H1 (cell line): ENCODE results near the gene GAP43. TPM values are rescaled to one million over a fixed set of nuclear protein-coding genes. Genes with fewer than 3 reads are reported as not detected.

Experiments
- CTCF ChIA-PET: fragments of 300-600 bp; sonication (Branson Sonifier 250); formaldehyde crosslinking; loops from one replicate; lab custom pipeline; 2021; ENCODE audit not compliant: partially characterized antibody; lab: Charles Lee
- POLR2A ChIA-PET: fragments of 300-600 bp; sonication (Branson Sonifier 250); formaldehyde crosslinking; loops from one replicate; lab custom pipeline; 2021; ENCODE audit warnings: inconsistent platforms; ENCODE audit not compliant: partially characterized antibody; lab: Charles Lee
- DNase-seq, 2 experiments: peaks; one replicate each; pipeline versions ENCODE4 v3.0.0 to v3.0.0-alpha.2; 2010 to 2022; ENCODE audit warnings: low spot score in 2 of 2, low read depth in 1 of 2, mixed read lengths in 1 of 2
- FAIRE-seq: peaks from 2 replicates; lab custom pipeline; 2011; peaks lifted over from hg19 to GRCh38; lab: Jason Lieb, UNC
- H2AFZ ChIP-seq: 2 replicates; pipeline ENCODE4 v1.8.1; 2012; ENCODE audit warnings: low read length, inconsistent platforms
- H2AK5ac ChIP-seq: 2 replicates; pipeline ENCODE4 v1.6.1; 2013; ENCODE audit warnings: low read depth, low read length
- H2BK120ac ChIP-seq: replicated peaks from 2 replicates; pipeline ENCODE3; 2013; ENCODE audit warnings: low read depth, low read length, inconsistent platforms
- H2BK12ac ChIP-seq: 2 replicates; pipeline ENCODE4 v1.6.1; 2013; ENCODE audit warnings: low read depth, low read length
- H2BK15ac ChIP-seq: 2 replicates; pipeline ENCODE4 v1.6.1; 2013; ENCODE audit warnings: low read length
- H2BK20ac ChIP-seq: 2 replicates; pipeline ENCODE4 v1.6.1; 2013; ENCODE audit warnings: low read length
- H2BK5ac ChIP-seq: 2 replicates; pipeline ENCODE4 v1.6.1; 2013; ENCODE audit warnings: low read depth, low read length
- H3K14ac ChIP-seq: 2 replicates; pipeline ENCODE4 v1.6.1; 2013; ENCODE audit warnings: inconsistent platforms; ENCODE audit not compliant: insufficient read length
- H3K18ac ChIP-seq: 2 replicates; pipeline ENCODE4 v1.6.1; 2013; ENCODE audit warnings: low read length; ENCODE audit errors: extremely low read depth
- H3K23ac ChIP-seq: 2 replicates; pipeline ENCODE4 v1.6.1; 2013; ENCODE audit warnings: inconsistent platforms; ENCODE audit not compliant: insufficient read length
- H3K23me2 ChIP-seq: 2 replicates; pipeline ENCODE4 v1.6.1; 2013; ENCODE audit warnings: low read depth, low read length
- H3K27ac ChIP-seq: 2 replicates; pipeline ENCODE4 v1.6.1; 2011; ENCODE audit warnings: low read depth, low read length, inconsistent platforms
- H3K27me3 ChIP-seq, 4 experiments: replicated peaks in 1 of 4; 1 replicate in 1 of 4; 2 replicates in 3 of 4; pipeline versions ENCODE4 v1.6.1 to v1.8.1; 2011 to 2013; ENCODE audit warnings: low read length in 3 of 4, mild to moderate bottlenecking in 3 of 4, inconsistent platforms in 2 of 4, mixed read lengths in 2 of 4, moderate library complexity in 1 of 4; ENCODE audit not compliant: control insufficient read depth in 3 of 4, insufficient read depth in 3 of 4; ENCODE audit errors: extremely low read depth in 1 of 4
- H3K36me3 ChIP-seq, 4 experiments: 2 replicates each; pipeline versions ENCODE4 v1.6.1 to v1.8.1; 2011 to 2013; ENCODE audit warnings: mild to moderate bottlenecking in 4 of 4, low read length in 3 of 4, moderate library complexity in 2 of 4, control low read depth in 1 of 4, inconsistent platforms in 1 of 4; ENCODE audit not compliant: insufficient read depth in 4 of 4, control insufficient read depth in 2 of 4
- H3K4ac ChIP-seq: replicated peaks from 2 replicates; pipeline ENCODE3; 2013; ENCODE audit warnings: low read length, low read depth, mixed read lengths, inconsistent platforms; ENCODE audit not compliant: insufficient read length
- H3K4me1 ChIP-seq, 4 experiments: replicated peaks in 1 of 4; 1 replicate in 1 of 4; 2 replicates in 3 of 4; pipeline versions ENCODE4 v1.6.1 to v1.8.1; 2011 to 2013; ENCODE audit warnings: low read length in 3 of 4, inconsistent platforms in 2 of 4, mixed read lengths in 1 of 4; ENCODE audit not compliant: insufficient read depth in 4 of 4, control insufficient read depth in 3 of 4
- H3K4me2 ChIP-seq, 2 experiments: 2 replicates each; pipeline versions ENCODE4 v1.6.1 to v1.8.1; 2011 to 2013; ENCODE audit warnings: low read depth in 2 of 2, low read length in 2 of 2, control low read depth in 1 of 2, inconsistent platforms in 1 of 2, mild to moderate bottlenecking in 1 of 2; ENCODE audit not compliant: insufficient read depth in 1 of 2
- H3K4me3 ChIP-seq, 4 experiments: fragments of 200-600, 300-600 bp in 1 of 4; sonication (generic), shearing (Covaris generic), sonication (Bioruptor Twin) in 1 of 4; 2 replicates each; pipeline versions ENCODE4 v1.5.1 to v1.8.1; 2011 to 2016; ENCODE audit warnings: low read length in 4 of 4, low read depth in 3 of 4, control low read depth in 2 of 4, inconsistent platforms in 2 of 4, mild to moderate bottlenecking in 2 of 4, mixed read lengths in 1 of 4, moderate library complexity in 1 of 4; ENCODE audit not compliant: insufficient read depth in 2 of 4; ENCODE audit errors: extremely low read depth in 1 of 4
- H3K56ac ChIP-seq: replicated peaks from 2 replicates; pipeline ENCODE3; 2013; ENCODE audit warnings: low read depth, mild to moderate bottlenecking, mixed read lengths, low read length, inconsistent platforms; ENCODE audit not compliant: insufficient read length
- H3K79me1 ChIP-seq: 2 replicates; pipeline ENCODE4 v1.6.1; 2013; ENCODE audit warnings: low read depth, low read length, control low read depth
- H3K79me2 ChIP-seq, 2 experiments: 2 replicates each; pipeline versions ENCODE4 v1.6.1 to v1.8.1; 2012 to 2013; ENCODE audit warnings: low read length in 2 of 2, mild to moderate bottlenecking in 2 of 2, inconsistent platforms in 1 of 2; ENCODE audit not compliant: insufficient read depth in 2 of 2, control insufficient read depth in 1 of 2
- H3K9ac ChIP-seq, 4 experiments: replicated peaks in 1 of 4; 1 replicate in 1 of 4; 2 replicates in 3 of 4; pipeline versions ENCODE4 v1.6.1 to v1.8.1; 2011 to 2013; ENCODE audit warnings: low read depth in 3 of 4, low read length in 3 of 4, control low read depth in 2 of 4, mild to moderate bottlenecking in 2 of 4, moderate library complexity in 2 of 4, inconsistent platforms in 1 of 4; ENCODE audit errors: extremely low read depth in 1 of 4
- H3K9me3 ChIP-seq, 2 experiments: 2 replicates each; pipeline versions ENCODE4 v1.6.1 to v1.8.1; 2012 to 2013; ENCODE audit warnings: mild to moderate bottlenecking in 2 of 2, moderate library complexity in 2 of 2, control low read depth in 1 of 2, inconsistent platforms in 1 of 2, low read depth in 1 of 2, low read length in 1 of 2, mixed read lengths in 1 of 2; ENCODE audit not compliant: insufficient read depth in 2 of 2
- H4K20me1 ChIP-seq, 2 experiments: replicated peaks in 1 of 2; 2 replicates each; pipeline versions ENCODE3 to v1.8.1; 2011 to 2013; ENCODE audit warnings: inconsistent platforms in 2 of 2, low read length in 2 of 2, mild to moderate bottlenecking in 1 of 2; ENCODE audit not compliant: insufficient read depth in 2 of 2, control insufficient read depth in 1 of 2
- H4K5ac ChIP-seq: 2 replicates; pipeline ENCODE4 v1.6.1; 2013; ENCODE audit warnings: low read length, low read depth, mixed read lengths, inconsistent platforms; ENCODE audit not compliant: insufficient read length
- H4K8ac ChIP-seq: 2 replicates; pipeline ENCODE4 v1.8.0; 2013; ENCODE audit warnings: mild to moderate bottlenecking, moderate library complexity, low read length, inconsistent platforms; ENCODE audit not compliant: insufficient read depth; ENCODE audit errors: extremely low read depth
- H4K91ac ChIP-seq: replicated peaks from 2 replicates; pipeline ENCODE3; 2013; ENCODE audit warnings: low read length, mixed read lengths, inconsistent platforms; ENCODE audit not compliant: insufficient read length
- BCL11A ChIP-seq, 2 experiments: IDR thresholded peaks; one replicate each; pipeline ENCODE4 v1.6.1; 2011; ENCODE audit warnings: low read depth in 2 of 2, low read length in 2 of 2, mild to moderate bottlenecking in 2 of 2
- HDAC6 ChIP-seq: IDR thresholded peaks from one replicate; pipeline ENCODE4 v1.7.1; 2012; ENCODE audit warnings: low read depth, mild to moderate bottlenecking, inconsistent platforms, low read length, moderate library complexity
- KDM1A ChIP-seq: fragments of 200-600, 300-600 bp; sonication (generic); IDR thresholded peaks from 2 replicates; pipeline ENCODE4 v1.7.1; 2016; ENCODE audit warnings: mild to moderate bottlenecking, low read length, borderline replicate concordance
- MAFK ChIP-seq: IDR thresholded peaks from 2 replicates; pipeline ENCODE4 v1.6.1; 2012; ENCODE audit warnings: low read depth, mild to moderate bottlenecking, improper control_type of control experiment, low read length
- POLR2A ChIP-seq, 2 experiments: IDR thresholded peaks; 1 replicate in 1 of 2; 2 replicates in 1 of 2; pipeline ENCODE4 v1.6.1; 2011; ENCODE audit warnings: low read depth in 2 of 2, low read length in 2 of 2, mild to moderate bottlenecking in 2 of 2; ENCODE audit errors: control extremely low read depth in 1 of 2
- POU5F1 ChIP-seq: IDR thresholded peaks from 2 replicates; pipeline ENCODE4 v1.6.1; 2011; ENCODE audit warnings: low read depth, mild to moderate bottlenecking, low read length, moderate library complexity
- SP1 ChIP-seq: IDR thresholded peaks from 2 replicates; pipeline ENCODE4 v1.6.1; 2011; ENCODE audit warnings: low read depth, low read length
- WGBS, 2 experiments: shearing (Covaris generic) in 1 of 2; methylation state at CpG; one replicate each; pipeline versions ENCODE4 v1.1.6 to v1.1.7; 2013 to 2015; ENCODE audit warnings: low lambda C conversion rate in 2 of 2, mixed read lengths in 2 of 2, inconsistent platforms in 1 of 2, low coverage in 1 of 2, missing lambda C conversion rate in 1 of 2; ENCODE audit not compliant: insufficient replicate concordance in 2 of 2, insufficient coverage in 1 of 2, insufficient read length in 1 of 2; ENCODE audit errors: extremely low coverage in 1 of 2, missing lambda C conversion rate in 1 of 2; 5-methylcytosine and 5-hydroxymethylcytosine counted together
- polyA plus RNA-seq, 7 experiments: library from polyadenylated mRNA; depleted of rRNA in 3 of 7; stranded (reverse) in 5 of 7; unstranded in 2 of 7; fragments of >200 nt in 5 of 7; fragments of 200-250 nt in 2 of 7; gene quantifications; 1 replicate in 5 of 7; 2 replicates in 1 of 7; 4 replicates in 1 of 7; pipeline versions ENCODE4 v1.2.1 to v1.2.3, GENCODE V29; 2011 to 2013; ENCODE audit warnings: missing spikeins in 2 of 7, mixed read lengths in 2 of 7
- total RNA-seq: library from RNA; stranded (reverse); fragmentation: NEBNext Ultra II Directional; extraction: Animal tissue kit (Norgen Biotek cat#: 25700); gene quantifications from 2 replicates; pipeline ENCODE4 v1.2.1, GENCODE V29; 2021

GAP43 gene
- total and polyA plus RNA-seq, 2 of the 8 experiments (the other 6 are each of a cell fraction or from before 2014, with no cell fraction given): 11.2 to 21.9 TPM

- CTCF ChIA-PET: interaction anchor here (0.8 to 1.8 kb wide), 2 partner anchors 10 to 11 kb away, joined by 4 to 8 read pairs; no protein-coding TSS in a partner anchor
- Histone ChIP-seq H3K79me2 (no peaks in the 10 kb centered on the region), H3K9ac (no peak overlapping the region)
Measured at GRCh38 chr3:115683773-115684172, 60.5 kb downstream of the GAP43 start.

More at GRCh38 chr3:115683773-115684172, 60.5 kb downstream of the GAP43 start:
- H3K27ac ChIP-seq: no peak overlapping the region
- H2BK5ac ChIP-seq: no peak overlapping the region
- no peak overlapping the region for H2BK12ac ChIP-seq
- no peaks in the 10 kb centered on the region for H4K20me1 ChIP-seq
- DNase-seq: no peak
- FAIRE-seq: no peak
- no peak overlapping the region for H4K91ac ChIP-seq
- no peak overlapping the region for H3K14ac ChIP-seq
- no peak overlapping the region for H2BK15ac ChIP-seq
- H3K4ac ChIP-seq: no peak overlapping the region
- H2BK120ac ChIP-seq: no peak overlapping the region
- H2BK20ac ChIP-seq: no peak overlapping the region
- H3K23me2 ChIP-seq: no peaks in the 10 kb centered on the region
- no peaks in the 10 kb centered on the region for H3K36me3 ChIP-seq
- POLR2A ChIA-PET: no interaction called here
- H3K18ac ChIP-seq: no peak overlapping the region
- no peak overlapping the region for H4K5ac ChIP-seq
- 92% methylated on average over 3 of the region's 3 CpGs; no CpG with 5 or more reads in 1 of the 2 experiments for WGBS, 2 experiments
- H3K4me3 ChIP-seq: no peak overlapping the region
- H3K23ac ChIP-seq: no peak overlapping the region
- no peak for TF ChIP-seq HDAC6
- no peak for TF ChIP-seq SP1
- no peak for TF ChIP-seq BCL11A (IDR thresholded peaks at IDR 0.05; ENCODE audit: low read depth in 2 of 2, low read length in 2 of 2)
- no peak for TF ChIP-seq POLR2A (IDR thresholded peaks at IDR 0.05; ENCODE audit: control extremely low read depth in 1 of 2, low read depth in 2 of 2, low read length in 2 of 2)
- TF ChIP-seq POU5F1: no peak
- TF ChIP-seq KDM1A: no peak
- TF ChIP-seq MAFK: no peak
- TF ChIP-seq, all 59 proteins: peak for 0
- H4K8ac ChIP-seq: no peak overlapping the region
- H3K27me3 ChIP-seq: no peaks in the 10 kb centered on the region
- H3K4me1 ChIP-seq: no peaks in the 10 kb centered on the region
- no peak overlapping the region for H2AK5ac ChIP-seq
- H3K79me1 ChIP-seq: no peaks in the 10 kb centered on the region
- H3K4me2 ChIP-seq: no peak overlapping the region
- H3K56ac ChIP-seq: no peak overlapping the region
- H3K9me3 ChIP-seq: no peaks in the 10 kb centered on the region
- no peak overlapping the region for H2AFZ ChIP-seq
